ENCODE results near the gene ADAMTS17. TPM values are rescaled to one million over a fixed set of nuclear protein-coding genes. Genes with fewer than 3 reads are reported as not detected.

ADAMTS17 gene
- total and polyA plus RNA-seq, 9 of the 15 experiments (the other 6 are each of a cell fraction or from before 2014, with no cell fraction given), result 0.01 to 0.14 (median 0.07) TPM; not detected in 6

GRCh38 chr15:100163961-100164360 is 177.8 kb downstream of the ADAMTS17 start:
- no peaks in the 10 kb centered on the region for H3K9me3 ChIP-seq (replicated peaks; ENCODE audit: control insufficient read depth, insufficient read depth, low read depth, low read length)
- no peaks in the 10 kb centered on the region for H3K36me3 ChIP-seq (ENCODE audit: control insufficient read depth, insufficient read depth, low read length)
- no peak for TF ChIP-seq SAP30 (IDR thresholded peaks at IDR 0.05; ENCODE audit: borderline replicate concordance, insufficient read depth, low read depth, low read length, poor library complexity, severe bottlenecking)
- no peak for TF ChIP-seq TEAD4 (IDR thresholded peaks at IDR 0.05; ENCODE audit: low read length)
- no peak for TF ChIP-seq TEAD4 (CRISPR knock-in tag; IDR thresholded peaks at IDR 0.05; ENCODE audit: borderline replicate concordance)
- TF ChIP-seq, protein P1, sequence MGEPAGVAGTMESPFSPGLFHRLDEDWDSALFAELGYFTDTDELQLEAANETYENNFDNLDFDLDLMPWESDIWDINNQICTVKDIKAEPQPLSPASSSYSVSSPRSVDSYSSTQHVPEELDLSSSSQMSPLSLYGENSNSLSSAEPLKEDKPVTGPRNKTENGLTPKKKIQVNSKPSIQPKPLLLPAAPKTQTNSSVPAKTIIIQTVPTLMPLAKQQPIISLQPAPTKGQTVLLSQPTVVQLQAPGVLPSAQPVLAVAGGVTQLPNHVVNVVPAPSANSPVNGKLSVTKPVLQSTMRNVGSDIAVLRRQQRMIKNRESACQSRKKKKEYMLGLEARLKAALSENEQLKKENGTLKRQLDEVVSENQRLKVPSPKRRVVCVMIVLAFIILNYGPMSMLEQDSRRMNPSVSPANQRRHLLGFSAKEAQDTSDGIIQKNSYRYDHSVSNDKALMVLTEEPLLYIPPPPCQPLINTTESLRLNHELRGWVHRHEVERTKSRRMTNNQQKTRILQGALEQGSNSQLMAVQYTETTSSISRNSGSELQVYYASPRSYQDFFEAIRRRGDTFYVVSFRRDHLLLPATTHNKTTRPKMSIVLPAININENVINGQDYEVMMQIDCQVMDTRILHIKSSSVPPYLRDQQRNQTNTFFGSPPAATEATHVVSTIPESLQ (CRISPR knock-in tag; IDR thresholded peaks at IDR 0.05), result no peak
- TF ChIP-seq FOS (IDR thresholded peaks at IDR 0.05; ENCODE audit: extremely low read depth, insufficient read length), result no peak
- TF ChIP-seq ZZZ3 (IDR thresholded peaks at IDR 0.05), result no peak
- no peak for TF ChIP-seq YBX1 (IDR thresholded peaks at IDR 0.05)
- no peak for TF ChIP-seq ZNF76 (CRISPR knock-in tag; IDR thresholded peaks at IDR 0.05; ENCODE audit: borderline replicate concordance)
- H3K9me1 ChIP-seq (ENCODE audit: control insufficient read depth, insufficient read depth, low read length), result no peaks in the 10 kb centered on the region
- no peak overlapping the region for H2AFZ ChIP-seq (ENCODE audit: low read depth, low read length)
- DNase-seq (ENCODE audit: extremely low read depth in 1 of 4, low spot score in 3 of 4) (no peak), FAIRE-seq (no peak), ATAC-seq (no peak)
- in situ Hi-C loops (cut with MboI) (no loop called here), intact Hi-C loops (cut with micrococcal nuclease) (no loop called here)
- H3K79me2 ChIP-seq (ENCODE audit: control insufficient read depth, insufficient read depth, low read length), result no peaks in the 10 kb centered on the region
- H4K20me1 ChIP-seq (replicated peaks; ENCODE audit: control insufficient read depth, insufficient read depth, low read length), result no peaks in the 10 kb centered on the region
- no peak overlapping the region for H3K27ac ChIP-seq (ENCODE audit: extremely low read depth, low read depth, low read length)
- WGBS (ENCODE audit: insufficient coverage, low coverage, missing lambda C conversion rate), result 0% methylated on average over 3 of the region's 3 CpGs
- H3K4me1 ChIP-seq (replicated peaks in 1 of 2; ENCODE audit: control insufficient read depth in 2 of 2, insufficient read depth in 2 of 2, low read length in 2 of 2), result no peaks in the 10 kb centered on the region
- H3K27me3 ChIP-seq (ENCODE audit: control insufficient read depth in 2 of 2, insufficient read depth in 2 of 2, low read length in 2 of 2), result peaks cover 0 to 21% of the 10 kb centered on the region in 2 experiments; a peak in 2 of 5 replicates
- no peak overlapping the region for H3K9ac ChIP-seq (ENCODE audit: insufficient read depth in 1 of 2, low read depth in 2 of 2, low read length in 2 of 2)
- POLR2A ChIA-PET, result interaction anchor here (1.1 kb wide), 1 partner anchor 32 kb away, joined by 4 read pairs; no protein-coding TSS in a partner anchor
- H3K4me2 ChIP-seq (ENCODE audit: insufficient read depth, low read length), result no peak overlapping the region
- CTCF ChIA-PET (ENCODE audit: low intra/inter-chr PET ratio), result no interaction called here
- BruUV-seq (replicated peaks), result no TSS peak
- H3K4me3 ChIP-seq, result no peak overlapping the region
